SKM-1 (cell line): Measurements from ENCODE around the gene RBFA.
"Not testable (repeated sequence)": the region's sequence is repeated elsewhere in the genome, so short reads cannot be mapped to it uniquely, and the experiment has no call there.

Experiments used
- DNase-seq: peaks from one replicate; lab custom pipeline; 2025; ENCODE audit not compliant: unreplicated experiment; lab: John Stamatoyannopoulos, UW

Gene RBFA, protein sequence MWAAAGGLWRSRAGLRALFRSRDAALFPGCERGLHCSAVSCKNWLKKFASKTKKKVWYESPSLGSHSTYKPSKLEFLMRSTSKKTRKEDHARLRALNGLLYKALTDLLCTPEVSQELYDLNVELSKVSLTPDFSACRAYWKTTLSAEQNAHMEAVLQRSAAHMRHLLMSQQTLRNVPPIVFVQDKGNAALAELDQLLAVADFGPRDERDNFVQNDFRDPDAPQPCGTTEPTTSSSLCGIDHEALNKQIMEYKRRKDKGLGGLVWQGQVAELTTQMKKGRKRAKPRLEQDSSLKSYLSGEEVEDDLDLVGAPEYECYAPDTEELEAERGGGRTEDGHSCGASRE

DNA sequence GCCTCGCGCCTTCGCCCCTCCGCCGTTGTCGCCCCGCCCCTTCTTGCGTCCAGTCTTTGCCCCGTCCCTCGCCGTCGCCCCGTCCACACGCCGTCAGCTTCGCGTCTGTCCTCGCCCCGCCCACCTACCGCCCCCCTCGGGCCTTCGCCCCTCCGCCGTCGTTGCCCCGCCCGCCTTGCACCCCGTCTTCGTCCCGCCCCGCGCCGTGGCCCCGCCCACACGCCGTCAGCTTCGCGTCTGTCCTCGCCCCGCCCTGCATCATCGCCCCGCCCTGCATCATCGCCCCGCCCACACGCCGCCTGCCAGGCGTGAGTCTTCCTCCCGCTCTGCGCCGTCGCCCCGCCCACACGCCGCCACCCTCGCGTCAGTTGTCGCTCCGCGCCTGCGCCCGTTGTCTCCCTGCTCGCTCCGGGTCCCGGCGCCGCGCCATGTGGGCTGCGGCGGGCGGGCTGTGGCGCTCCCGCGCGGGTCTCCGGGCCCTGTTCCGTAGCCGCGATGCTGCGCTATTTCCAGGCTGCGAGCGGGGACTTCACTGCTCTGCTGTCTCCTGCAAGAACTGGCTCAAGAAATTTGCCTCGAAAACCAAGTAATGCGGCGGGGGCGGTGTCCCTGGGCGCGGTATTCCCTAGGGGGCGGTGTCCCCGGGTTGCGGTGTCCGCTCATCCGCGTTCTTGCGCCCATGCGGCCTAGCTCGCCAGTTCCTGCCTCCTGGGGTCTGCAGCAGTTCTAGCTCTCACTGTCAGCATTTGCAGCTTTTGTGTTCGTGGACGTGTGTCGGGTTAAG, at the start of gene RBFA:
RBFA (plus strand) TSS at position 367 of the 784 bp plus-strand sequence; CDS start at position 429, 62 bp downstream.
- DNase-seq: peak; percentile 97

GRCh38 chr18:79985172-79985571, 49.1 kb upstream of the RBFA start:
- DNase-seq: no peak

GRCh38 chr18:79986726-79987125, 47.5 kb upstream of the RBFA start:
- no peak for DNase-seq

GRCh38 chr18:79987566-79987965, 46.7 kb upstream of the RBFA start:
- no peak for DNase-seq

DNA sequence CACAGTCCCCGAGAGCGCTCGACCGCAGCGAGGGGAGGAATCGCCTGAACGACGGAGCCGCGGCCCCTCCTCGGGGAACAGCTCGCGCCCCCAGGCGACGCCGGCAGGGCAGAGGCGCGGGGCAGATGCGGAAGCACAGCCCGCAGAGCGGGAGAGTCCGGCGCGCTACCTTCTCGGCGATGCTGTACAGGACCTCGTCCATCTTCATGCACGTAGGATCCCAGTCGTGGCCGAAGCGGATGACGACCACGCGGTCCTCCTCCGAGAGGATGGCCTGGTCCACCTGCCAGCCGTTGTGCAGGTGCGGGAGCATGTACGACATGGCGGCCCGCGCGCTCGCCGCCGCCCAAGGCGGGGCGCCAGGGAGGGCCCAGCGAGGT, 46.2 kb upstream of the RBFA start:
- DNase-seq: no peak

- peak; percentile 72 for DNase-seq
These were observed 45.6 kb upstream of the RBFA start, which contains the start of gene TXNL4A for GRCh38 chr18:79988451-79989194. Gene TXNL4A, minus strand, starts transcription at chr18:79988563. Its CDS starts 171 bp downstream, at chr18:79988392.

GRCh38 chr18:79989195-79989497, 45.1 kb upstream of the RBFA start:
- DNase-seq: no peak

DNA sequence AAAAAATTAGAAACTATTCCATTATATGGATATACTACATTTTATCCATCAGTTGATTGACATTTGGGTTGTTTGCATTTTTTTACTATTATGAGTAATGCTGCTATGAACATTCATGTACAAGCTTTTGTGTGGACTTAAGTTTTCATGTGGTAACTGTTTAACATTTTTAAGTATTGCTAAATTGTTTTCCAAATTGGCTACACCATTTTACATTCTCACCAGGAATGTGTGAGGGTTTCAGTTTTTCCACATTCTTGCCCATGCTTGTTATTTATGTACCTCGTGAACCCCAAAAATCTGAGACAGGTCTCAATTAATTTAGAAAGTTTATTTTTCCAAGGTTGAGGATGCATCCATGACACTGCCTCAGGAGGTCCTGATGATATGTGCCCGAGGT, 42.7 kb upstream of the RBFA start:
- no peak for DNase-seq

DNA sequence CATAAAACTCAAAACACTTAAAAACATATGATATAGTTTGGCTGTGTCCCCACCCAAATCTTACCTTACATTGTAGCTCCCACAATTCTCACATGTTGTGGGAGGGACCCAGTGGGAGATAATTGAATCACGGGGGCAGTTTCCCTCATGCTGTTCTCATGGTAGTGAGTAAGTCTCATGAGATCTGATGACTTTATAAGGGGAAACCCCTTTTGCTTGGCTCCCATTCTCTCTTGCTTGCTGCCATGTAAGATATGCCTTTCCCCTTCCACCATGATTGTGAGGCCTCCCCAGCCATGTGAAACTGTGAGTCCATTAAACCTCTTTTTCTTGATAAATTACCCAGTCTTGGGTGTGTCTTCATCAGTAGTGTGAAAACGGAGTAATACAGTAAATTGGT, 34.5 kb upstream of the RBFA start:
- DNase-seq: not testable (repeated sequence)

DNA sequence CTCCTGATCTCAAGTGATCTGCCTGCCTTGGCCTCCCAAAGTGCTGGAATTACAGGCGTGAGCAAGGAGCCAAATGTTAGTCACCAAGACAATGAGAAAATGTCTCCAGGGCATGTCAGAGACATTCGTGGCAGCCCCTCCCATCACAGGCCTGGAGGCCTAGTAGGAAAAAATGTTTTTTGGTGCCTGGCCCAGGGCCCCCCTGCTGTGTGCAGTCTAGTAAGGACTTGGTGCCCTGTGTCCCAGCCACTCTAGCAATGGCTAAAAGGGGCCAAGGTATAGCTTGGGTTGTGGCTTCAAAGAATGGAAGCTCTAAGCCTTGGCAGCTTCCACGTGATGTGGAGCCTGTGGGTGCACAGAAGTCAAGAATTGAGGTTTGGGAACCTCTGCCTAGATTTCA, 33.4 kb upstream of the RBFA start:
- no peak for DNase-seq

DNA sequence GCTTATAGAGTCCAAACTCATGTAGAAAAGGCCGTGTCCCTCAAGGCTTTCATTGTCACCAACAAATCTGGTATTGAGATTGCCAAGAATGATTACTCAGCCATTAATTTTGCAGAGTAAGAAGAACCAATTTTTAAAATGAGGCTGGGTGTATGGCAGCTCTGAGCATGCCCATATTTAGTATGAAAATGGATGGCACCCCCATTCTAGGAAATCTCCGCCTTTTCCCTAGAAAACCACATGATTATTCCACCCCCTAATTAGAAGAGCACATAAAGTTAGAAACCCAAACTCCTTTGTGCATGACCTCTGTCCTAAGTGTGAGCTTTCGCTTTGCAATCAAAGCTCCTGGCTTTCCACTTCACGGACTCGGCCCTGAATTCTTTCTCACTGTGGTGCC, 31.8 kb upstream of the RBFA start:
- DNase-seq: no peak

DNA sequence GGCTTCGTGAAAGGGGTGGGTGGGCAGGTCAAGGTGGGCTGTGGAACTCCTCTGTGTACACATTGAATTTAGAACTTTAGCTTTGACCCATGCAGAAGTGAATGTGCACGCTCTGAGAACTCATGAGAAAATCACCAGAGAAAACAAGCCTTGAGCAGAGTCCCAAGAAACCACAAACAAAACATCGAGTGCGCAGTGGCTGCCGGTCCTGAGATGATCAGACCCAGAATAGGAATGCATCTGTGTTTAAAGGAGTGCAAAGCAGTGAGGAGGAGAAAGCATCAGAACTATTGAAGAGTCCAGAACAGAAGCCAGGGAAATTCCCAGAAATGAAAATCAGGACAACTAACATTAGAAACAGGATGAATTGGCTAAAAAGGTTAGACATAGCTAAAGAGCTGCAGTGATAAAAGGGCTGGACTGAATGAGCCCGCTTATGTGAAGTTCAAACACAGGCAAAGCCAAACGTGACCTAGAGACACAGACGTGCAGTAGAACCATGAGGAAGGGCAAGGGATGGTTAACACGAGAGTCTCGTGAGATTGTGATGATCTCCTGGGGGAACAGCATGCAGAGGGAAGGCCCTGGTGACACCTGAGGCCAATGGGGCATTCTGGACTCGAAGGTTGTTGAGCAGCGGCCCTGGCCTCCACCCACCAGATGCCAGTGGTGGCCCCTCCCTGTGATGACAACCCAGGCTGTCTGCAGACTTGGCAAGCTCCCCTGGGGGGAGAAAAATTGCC, 29.5 kb upstream of the RBFA start:
- no peak for DNase-seq

GRCh38 chr18:80006724-80007123, 27.5 kb upstream of the RBFA start:
- no peak for DNase-seq

- no peak for DNase-seq
These were observed 24.3 kb upstream of the RBFA start for GRCh38 chr18:80009661-80010550.

DNA sequence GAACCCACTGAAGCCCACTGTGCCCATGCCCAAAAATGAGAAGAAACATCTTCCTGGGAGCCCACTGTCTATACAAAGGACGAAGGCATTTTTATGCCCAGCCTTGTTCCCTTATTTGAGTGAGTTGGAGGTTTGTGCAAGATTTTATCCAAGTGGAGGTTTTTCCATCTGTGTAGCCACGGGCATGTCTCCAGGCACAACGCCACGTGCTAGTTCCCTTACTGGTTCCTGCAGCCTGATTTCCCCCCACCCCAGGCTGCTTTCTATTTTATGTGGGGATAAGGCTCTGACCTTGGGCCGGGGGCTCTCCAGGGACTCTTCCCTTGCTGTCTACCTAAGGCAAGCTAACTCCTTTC, 23.7 kb upstream of the RBFA start:
- no peak for DNase-seq

GRCh38 chr18:80011496-80012137, 22.6 kb upstream of the RBFA start:
- not testable (repeated sequence) for DNase-seq

DNA sequence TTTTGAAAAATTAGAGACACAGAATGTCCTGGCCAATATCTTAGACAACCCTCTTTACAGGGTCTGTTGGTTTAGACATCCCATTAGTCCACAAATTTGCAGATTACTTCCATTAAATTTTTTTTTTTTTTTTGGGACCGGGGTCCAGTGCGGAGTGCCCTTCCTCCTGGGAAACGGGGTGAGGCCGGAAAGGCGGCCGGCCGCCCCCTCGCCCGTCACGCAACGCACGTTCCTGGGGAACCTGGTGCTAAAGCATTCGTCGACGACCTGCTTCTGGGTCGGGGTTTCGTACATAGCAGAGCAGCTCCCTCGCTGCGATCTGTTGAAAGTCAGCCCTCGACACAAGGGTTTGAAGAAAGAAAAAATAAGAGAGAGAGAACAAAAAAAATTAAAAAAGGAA, 21.5 kb upstream of the RBFA start:
- DNase-seq: no peak

DNA sequence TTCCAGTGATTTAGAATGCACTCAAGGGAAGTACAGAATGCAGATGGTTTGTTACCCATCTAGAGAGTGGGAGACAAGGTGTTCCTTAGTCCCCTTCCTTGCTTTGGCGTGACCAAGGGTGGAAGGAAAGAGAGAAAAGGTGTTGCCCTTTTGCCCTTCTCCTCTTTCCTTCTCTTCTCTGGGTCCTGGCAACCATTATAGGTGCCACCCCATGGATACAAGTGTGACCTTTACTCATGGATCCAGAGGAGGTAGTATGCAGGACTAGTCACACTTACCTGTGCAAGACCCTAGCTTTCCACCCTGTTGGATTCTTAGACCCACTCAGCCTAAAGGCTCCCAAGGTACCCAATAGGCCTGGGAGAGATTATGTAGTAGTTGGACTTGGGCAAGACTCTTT, 11.6 kb upstream of the RBFA start:
- no peak for DNase-seq

GRCh38 chr18:80023173-80023572, 11.1 kb upstream of the RBFA start:
- DNase-seq: peak; percentile 4

DNA sequence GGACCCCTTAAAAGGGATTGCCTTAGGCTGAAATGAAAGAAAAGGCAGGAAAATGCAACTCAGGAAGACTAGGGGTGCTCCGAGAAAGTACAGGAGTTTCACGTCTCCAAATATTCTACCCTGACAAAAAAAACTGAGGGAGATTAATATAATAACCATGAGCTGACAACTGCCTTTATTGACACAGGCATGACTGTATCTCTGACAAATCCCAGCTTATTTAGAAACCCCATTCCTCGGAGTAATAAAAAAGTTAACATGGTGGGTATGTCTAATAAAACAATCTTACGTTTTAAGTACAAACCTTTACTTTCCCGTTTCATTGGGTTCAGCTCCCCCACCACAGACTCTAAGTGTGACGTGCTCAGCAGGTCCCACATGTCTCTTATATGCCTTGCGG, 7.9 kb upstream of the RBFA start:
- no peak for DNase-seq
